Hepatocyte (in vitro differentiated cells): ENCODE measurements around the gene CH25H. TPM values are rescaled to one million over a fixed set of nuclear protein-coding genes. Genes with fewer than 3 reads are reported as not detected.

ENCODE experiments used
- DNase-seq: peaks from one replicate; pipeline ENCODE4 v3.0.0-alpha.2; 2016; ENCODE audit warnings: low spot score
- H2AFZ ChIP-seq: fragments of 200-600 bp; sonication (generic); 2 replicates; pipeline ENCODE4 v1.6.0; 2016; ENCODE audit warnings: antibody characterized with exemption, mild to moderate bottlenecking
- H3K27ac ChIP-seq: fragments of 200-600 bp; sonication (generic); 2 replicates; pipeline ENCODE4 v1.5.1; 2016; ENCODE audit warnings: mild to moderate bottlenecking
- H3K27me3 ChIP-seq: fragments of 200-600 bp; sonication (generic); 2 replicates; pipeline ENCODE4 v1.6.1; 2016
- H3K36me3 ChIP-seq: fragments of 200-600 bp; sonication (generic); replicated peaks from 2 replicates; pipeline ENCODE4 v1.5.1; 2016; ENCODE audit warnings: low read depth; ENCODE audit not compliant: insufficient read depth
- H3K4me1 ChIP-seq: fragments of 200-600 bp; sonication (generic); 2 replicates; pipeline ENCODE4 v1.5.1; 2016; ENCODE audit warnings: mild to moderate bottlenecking, moderate library complexity; ENCODE audit not compliant: insufficient read depth
- H3K4me2 ChIP-seq: fragments of 200-600 bp; sonication (generic); 2 replicates; pipeline ENCODE4 v1.6.0; 2016
- H3K4me3 ChIP-seq: fragments of 200-600 bp; sonication (generic); 2 replicates; pipeline ENCODE4 v1.5.1; 2016; ENCODE audit warnings: mild to moderate bottlenecking
- H3K79me2 ChIP-seq: fragments of 200-600 bp; sonication (generic); 2 replicates; pipeline ENCODE4 v1.6.0; 2017; ENCODE audit warnings: mild to moderate bottlenecking
- H3K9me2 ChIP-seq: fragments of 200-600 bp; sonication (generic); replicated peaks from 2 replicates; pipeline ENCODE4 v1.6.0; 2017; ENCODE audit warnings: mild to moderate bottlenecking; ENCODE audit not compliant: insufficient read depth
- H3K9me3 ChIP-seq: fragments of 200-600 bp; sonication (generic); 2 replicates; pipeline ENCODE4 v1.5.1; 2016; ENCODE audit warnings: low read depth, mild to moderate bottlenecking
- H4K20me1 ChIP-seq: fragments of 200-600 bp; sonication (generic); 2 replicates; pipeline ENCODE4 v1.6.0; 2016; ENCODE audit warnings: mild to moderate bottlenecking; ENCODE audit not compliant: insufficient read depth, poor library complexity, severe bottlenecking
- EZH2 ChIP-seq: fragments of 200-600 bp; sonication (generic); IDR thresholded peaks from 2 replicates; pipeline ENCODE4 v1.6.1; 2016; ENCODE audit warnings: antibody characterized with exemption, mild to moderate bottlenecking, borderline replicate concordance
- EZH2phosphoT487 ChIP-seq: fragments of 200-600 bp; sonication (generic); IDR thresholded peaks from one replicate; pipeline ENCODE4 v1.6.1; 2018; ENCODE audit warnings: antibody characterized with exemption, mild to moderate bottlenecking, low read depth, moderate library complexity; ENCODE audit not compliant: unreplicated experiment, severe bottlenecking
- WGBS: methylation state at CpG from one replicate; pipeline ENCODE4 v1.1.6; 2016; ENCODE audit warnings: low lambda C conversion rate; ENCODE audit errors: missing lambda C conversion rate; 5-methylcytosine and 5-hydroxymethylcytosine counted together
- polyA plus RNA-seq: library from polyadenylated mRNA; unstranded; fragments of >200 nt; fragmentation: Nextera tagmentation; extraction: Ambion mirVana; gene quantifications from 2 replicates; pipeline ENCODE4 v1.2.1, GENCODE V29; 2016
- total RNA-seq: library from RNA; depleted of rRNA; stranded (reverse); fragments of >200 nt; gene quantifications from 2 replicates; pipeline ENCODE4 v1.2.3, GENCODE V29; 2014
- TF ChIP-seq, protein P1 (sequence below): fragments of 200-600 bp; sonication (generic); IDR thresholded peaks from 2 replicates; pipeline ENCODE4 v1.5.1; 2016; ENCODE audit warnings: antibody characterized with exemption, mild to moderate bottlenecking; ENCODE audit not compliant: poor library complexity

Gene CH25H
- total and polyA plus RNA-seq, 2 experiments from 2014 or later, result 3.8 to 8.8 TPM

DNA sequence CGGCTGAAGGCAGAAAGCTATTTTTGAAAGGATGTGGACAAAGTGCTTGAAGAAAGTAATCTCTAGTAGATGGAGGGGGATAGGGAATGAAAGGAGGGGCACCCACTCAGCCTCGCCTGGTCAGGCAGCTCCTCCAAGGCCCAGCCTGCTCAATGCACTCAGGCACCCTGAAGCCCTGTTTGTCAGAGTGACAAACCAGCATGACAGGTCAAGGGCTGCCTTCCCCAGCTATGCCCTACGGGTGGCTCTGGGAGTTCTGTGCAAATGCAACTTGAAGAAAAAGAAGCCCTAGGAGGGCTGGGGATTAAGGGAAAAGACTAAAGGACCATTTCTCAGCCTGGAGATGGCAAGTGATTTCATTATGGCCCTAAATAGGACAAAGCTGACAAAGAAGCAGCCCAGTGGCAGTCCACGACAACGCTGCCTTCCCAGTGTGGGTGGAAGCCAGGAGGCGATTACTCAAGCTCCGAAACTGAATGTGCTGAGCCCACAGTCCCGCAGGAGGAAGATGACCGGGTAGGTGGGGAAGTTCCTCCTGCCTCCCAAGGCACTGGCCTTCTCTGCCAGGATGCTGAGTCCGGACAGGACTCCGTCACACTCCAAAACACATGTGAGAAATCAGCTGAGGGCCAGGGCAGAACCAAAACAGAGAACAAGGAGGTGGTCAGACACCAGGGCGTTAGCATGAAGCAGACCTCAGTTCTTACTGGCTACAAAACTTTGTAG, 28.1 kb upstream of the CH25H start:
- Histone ChIP-seq H3K4me3 (no peak overlapping the region), H3K9me2 (no peaks in the 10 kb centered on the region), H3K27ac (no peak overlapping the region), H3K4me2 (no peak overlapping the region), H3K9me3 (no peaks in the 10 kb centered on the region), H3K36me3 (no peaks in the 10 kb centered on the region), H2AFZ (no peak overlapping the region), H3K79me2 (no peaks in the 10 kb centered on the region), H3K27me3 (no peaks in the 10 kb centered on the region), H4K20me1 (no peaks in the 10 kb centered on the region), H3K4me1 (no peaks in the 10 kb centered on the region)
- WGBS, result 83% methylated on average over 12 of the region's 12 CpGs
- TF ChIP-seq EZH2 (no peak), EZH2phosphoT487 (no peak)
- TF ChIP-seq, protein P1, sequence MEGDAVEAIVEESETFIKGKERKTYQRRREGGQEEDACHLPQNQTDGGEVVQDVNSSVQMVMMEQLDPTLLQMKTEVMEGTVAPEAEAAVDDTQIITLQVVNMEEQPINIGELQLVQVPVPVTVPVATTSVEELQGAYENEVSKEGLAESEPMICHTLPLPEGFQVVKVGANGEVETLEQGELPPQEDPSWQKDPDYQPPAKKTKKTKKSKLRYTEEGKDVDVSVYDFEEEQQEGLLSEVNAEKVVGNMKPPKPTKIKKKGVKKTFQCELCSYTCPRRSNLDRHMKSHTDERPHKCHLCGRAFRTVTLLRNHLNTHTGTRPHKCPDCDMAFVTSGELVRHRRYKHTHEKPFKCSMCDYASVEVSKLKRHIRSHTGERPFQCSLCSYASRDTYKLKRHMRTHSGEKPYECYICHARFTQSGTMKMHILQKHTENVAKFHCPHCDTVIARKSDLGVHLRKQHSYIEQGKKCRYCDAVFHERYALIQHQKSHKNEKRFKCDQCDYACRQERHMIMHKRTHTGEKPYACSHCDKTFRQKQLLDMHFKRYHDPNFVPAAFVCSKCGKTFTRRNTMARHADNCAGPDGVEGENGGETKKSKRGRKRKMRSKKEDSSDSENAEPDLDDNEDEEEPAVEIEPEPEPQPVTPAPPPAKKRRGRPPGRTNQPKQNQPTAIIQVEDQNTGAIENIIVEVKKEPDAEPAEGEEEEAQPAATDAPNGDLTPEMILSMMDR, result no peak
- no peak for DNase-seq

- no peaks in the 10 kb centered on the region for H3K9me2 ChIP-seq
- H3K9me3 ChIP-seq, result no peaks in the 10 kb centered on the region
- WGBS, result 78% methylated on average over 2 of the region's 2 CpGs
- H3K27ac ChIP-seq, result no peak overlapping the region
- no peak overlapping the region for H3K4me3 ChIP-seq
- H3K36me3 ChIP-seq, result no peaks in the 10 kb centered on the region
- H3K27me3 ChIP-seq, result no peaks in the 10 kb centered on the region
- TF ChIP-seq, protein P1, result no peak
- TF ChIP-seq EZH2phosphoT487 (no peak), EZH2 (no peak)
- H2AFZ ChIP-seq, result no peak overlapping the region
- H4K20me1 ChIP-seq, result no peaks in the 10 kb centered on the region
- H3K4me2 ChIP-seq, result no peak overlapping the region
- DNase-seq, result no peak
- H3K4me1 ChIP-seq, result no peaks in the 10 kb centered on the region
- H3K79me2 ChIP-seq, result no peaks in the 10 kb centered on the region
Observed at GRCh38 chr10:89233033-89233432, 25.9 kb upstream of the CH25H start.

- H3K4me3 ChIP-seq, result no peak overlapping the region
- TF ChIP-seq, protein P1, result no peak
- TF ChIP-seq EZH2phosphoT487, result no peak
- no peak for TF ChIP-seq EZH2
Observed at GRCh38 chr10:89228962-89229361, 21.8 kb upstream of the CH25H start.

DNA sequence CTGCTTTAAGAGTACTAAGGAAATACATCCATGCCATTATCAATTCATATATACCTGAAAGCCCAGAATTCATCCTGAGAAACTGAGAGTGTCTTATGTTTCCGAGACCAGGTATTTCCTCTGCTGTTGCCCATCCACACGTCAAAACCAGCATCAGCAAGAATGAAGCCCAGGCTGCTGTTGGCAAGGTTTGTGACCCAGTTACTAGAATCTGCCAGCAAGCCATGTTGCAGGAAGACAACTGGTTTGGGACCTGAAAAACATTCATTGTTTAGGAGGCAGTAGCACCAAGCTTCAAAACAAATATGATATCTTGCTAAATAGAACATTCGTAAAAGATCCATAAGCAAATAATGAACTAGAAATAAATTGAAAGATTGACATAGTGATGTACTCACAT, 21.0 kb upstream of the CH25H start:
- H3K27me3 ChIP-seq, result no peaks in the 10 kb centered on the region
- H3K4me1 ChIP-seq, result peaks cover 3% of the 10 kb centered on the region
- H3K9me3 ChIP-seq, result no peaks in the 10 kb centered on the region
- H3K27ac ChIP-seq, result no peak overlapping the region
- WGBS, result 96% methylated on average over 3 of the region's 3 CpGs
- TF ChIP-seq EZH2 (no peak), EZH2phosphoT487 (no peak)
- TF ChIP-seq, protein P1, result no peak
- H3K79me2 ChIP-seq, result no peaks in the 10 kb centered on the region
- H3K36me3 ChIP-seq, result no peaks in the 10 kb centered on the region
- no peak for DNase-seq
- H4K20me1 ChIP-seq, result no peaks in the 10 kb centered on the region
- no peak overlapping the region for H2AFZ ChIP-seq
- H3K4me3 ChIP-seq, result no peak overlapping the region
- no peaks in the 10 kb centered on the region for H3K9me2 ChIP-seq
- no peak overlapping the region for H3K4me2 ChIP-seq

More at GRCh38 chr10:89228962-89229361, 21.8 kb upstream of the CH25H start:
- Histone ChIP-seq H3K9me3 (no peaks in the 10 kb centered on the region), H3K4me2 (no peak overlapping the region), H3K27me3 (no peaks in the 10 kb centered on the region), H3K9me2 (no peaks in the 10 kb centered on the region), H3K27ac (no peak overlapping the region), H3K79me2 (no peaks in the 10 kb centered on the region), H2AFZ (no peak overlapping the region), H3K36me3 (no peaks in the 10 kb centered on the region), H3K4me1 (peaks cover 3% of the 10 kb centered on the region), H4K20me1 (no peaks in the 10 kb centered on the region)
- DNase-seq, result no peak
